Measurements from ENCODE around the gene ACSL6. TPM values are rescaled to one million over a fixed set of nuclear protein-coding genes. Genes with fewer than 3 reads are reported as not detected.

The ACSL6 gene
- total RNA-seq, 1 donor from 2014 or later: 0.35 TPM

- no peak for DNase-seq (ENCODE audit: low read depth)
- no peak overlapping the region for H3K4me3 ChIP-seq (ENCODE audit: low read depth, low read length)
- TF ChIP-seq, protein P1, sequence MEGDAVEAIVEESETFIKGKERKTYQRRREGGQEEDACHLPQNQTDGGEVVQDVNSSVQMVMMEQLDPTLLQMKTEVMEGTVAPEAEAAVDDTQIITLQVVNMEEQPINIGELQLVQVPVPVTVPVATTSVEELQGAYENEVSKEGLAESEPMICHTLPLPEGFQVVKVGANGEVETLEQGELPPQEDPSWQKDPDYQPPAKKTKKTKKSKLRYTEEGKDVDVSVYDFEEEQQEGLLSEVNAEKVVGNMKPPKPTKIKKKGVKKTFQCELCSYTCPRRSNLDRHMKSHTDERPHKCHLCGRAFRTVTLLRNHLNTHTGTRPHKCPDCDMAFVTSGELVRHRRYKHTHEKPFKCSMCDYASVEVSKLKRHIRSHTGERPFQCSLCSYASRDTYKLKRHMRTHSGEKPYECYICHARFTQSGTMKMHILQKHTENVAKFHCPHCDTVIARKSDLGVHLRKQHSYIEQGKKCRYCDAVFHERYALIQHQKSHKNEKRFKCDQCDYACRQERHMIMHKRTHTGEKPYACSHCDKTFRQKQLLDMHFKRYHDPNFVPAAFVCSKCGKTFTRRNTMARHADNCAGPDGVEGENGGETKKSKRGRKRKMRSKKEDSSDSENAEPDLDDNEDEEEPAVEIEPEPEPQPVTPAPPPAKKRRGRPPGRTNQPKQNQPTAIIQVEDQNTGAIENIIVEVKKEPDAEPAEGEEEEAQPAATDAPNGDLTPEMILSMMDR (conservative IDR thresholded peaks at IDR 0.05; ENCODE audit: low read depth, low read length): no peak
Observed at GRCh38 chr5:131986161-131986912, 25.1 kb downstream of the ACSL6 start.

- no peak overlapping the region for H3K4me3 ChIP-seq (ENCODE audit: low read depth, low read length)
- no peak for DNase-seq (ENCODE audit: low read depth)
- TF ChIP-seq, protein P1 (conservative IDR thresholded peaks at IDR 0.05; ENCODE audit: low read depth, low read length): no peak
Observed at GRCh38 chr5:131984956-131985665, 26.3 kb downstream of the ACSL6 start.

GRCh38 chr5:131983244-131983771, 28.1 kb downstream of the ACSL6 start:
- DNase-seq (ENCODE audit: low read depth): no peak
- TF ChIP-seq, protein P1 (conservative IDR thresholded peaks at IDR 0.05; ENCODE audit: low read depth, low read length): no peak
- no peak overlapping the region for H3K4me3 ChIP-seq (ENCODE audit: low read depth, low read length)

DNA sequence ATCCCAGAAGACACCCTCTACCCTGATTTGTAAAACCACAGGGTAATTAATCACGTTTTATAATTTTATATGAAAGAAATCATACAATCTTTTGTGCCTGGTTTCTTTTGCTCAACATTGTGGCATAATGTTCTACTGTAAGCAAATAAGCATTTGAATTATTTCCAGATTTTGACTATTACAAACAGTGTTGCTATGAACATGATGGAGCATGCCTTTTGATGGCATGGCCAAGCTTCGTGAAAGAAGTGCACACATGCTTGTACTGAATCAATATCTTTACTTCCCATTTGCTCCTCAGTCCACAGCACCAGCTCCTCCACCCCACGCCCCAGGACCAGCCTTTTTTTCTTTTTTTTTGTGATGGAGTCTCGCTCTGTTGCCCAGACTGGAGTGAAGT, 29.9 kb downstream of the ACSL6 start:
- TF ChIP-seq, protein P1 (conservative IDR thresholded peaks at IDR 0.05; ENCODE audit: low read depth, low read length): no peak
- DNase-seq (ENCODE audit: low read depth): no peak

GRCh38 chr5:131980696-131981095, 30.8 kb downstream of the ACSL6 start:
- TF ChIP-seq, protein P1 (conservative IDR thresholded peaks at IDR 0.05; ENCODE audit: low read depth, low read length): no peak
- no peak for DNase-seq (ENCODE audit: low read depth)
- H3K4me3 ChIP-seq (ENCODE audit: low read depth, low read length): no peak overlapping the region

More for the DNA sequence above, 29.9 kb downstream of the ACSL6 start:
- no peak overlapping the region for H3K4me3 ChIP-seq (ENCODE audit: low read depth, low read length)

- TF ChIP-seq, protein P1 (conservative IDR thresholded peaks at IDR 0.05; ENCODE audit: low read depth, low read length): no peak
- no peak for DNase-seq (ENCODE audit: low read depth)
- no peak overlapping the region for H3K4me3 ChIP-seq (ENCODE audit: low read depth, low read length)
Observed at GRCh38 chr5:131979816-131980215, 31.6 kb downstream of the ACSL6 start.
